Breast epithelium (tissue), 4 donors: ENCODE results near the gene TSHZ1. TPM values are rescaled to one million over a fixed set of nuclear protein-coding genes. Genes with fewer than 3 reads are reported as not detected.

Source experiments
- DNase-seq, 2 donors: peaks; one replicate each; pipeline ENCODE4 v3.0.0-alpha.2; 2019; ENCODE audit warnings: low spot score in 2 of 2
- H3K27ac ChIP-seq, 2 donors: fragments of 200-600 bp; sonication (generic) in 1 of 2; one replicate each; pipeline ENCODE4 v1.5.1; 2016 to 2019; ENCODE audit warnings: mild to moderate bottlenecking in 1 of 2
- H3K27me3 ChIP-seq, 2 donors: fragments of 200-600 bp; sonication (generic) in 1 of 2; one replicate each; pipeline versions ENCODE4 v1.5.1 to v1.6.0; 2017 to 2019; ENCODE audit warnings: control low read depth in 1 of 2, mild to moderate bottlenecking in 1 of 2
- H3K36me3 ChIP-seq: fragments of 200-600 bp; one replicate; pipeline ENCODE4 v1.5.1; 2019
- H3K4me1 ChIP-seq, 2 donors: fragments of 200-600 bp; sonication (generic); one replicate each; pipeline ENCODE4 v1.5.1; 2016 to 2019; ENCODE audit warnings: control low read depth in 1 of 2
- H3K4me3 ChIP-seq, 3 donors: fragments of 200-600 bp; sonication (generic); 1 replicate in 2 of 3; 2 replicates in 1 of 3; pipeline ENCODE4 v1.5.1; 2016 to 2019; ENCODE audit warnings: mild to moderate bottlenecking in 3 of 3, moderate library complexity in 2 of 3
- H3K9me3 ChIP-seq, 2 donors: fragments of 200-600 bp; sonication (generic) in 1 of 2; one replicate each; pipeline ENCODE4 v1.5.1; 2016 to 2019; ENCODE audit warnings: control low read depth in 1 of 2
- CTCF ChIP-seq, 3 donors: fragments of 450-650 bp; IDR thresholded peaks; one replicate each; pipeline ENCODE4 v1.5.1; 2016 to 2017; ENCODE audit warnings: antibody characterized with exemption in 3 of 3, mild to moderate bottlenecking in 3 of 3, moderate library complexity in 3 of 3
- POLR2A ChIP-seq: fragments of 450-650 bp; IDR thresholded peaks from one replicate; pipeline ENCODE4 v1.6.1; 2016; ENCODE audit warnings: antibody characterized with exemption, mild to moderate bottlenecking, moderate library complexity
- POLR2AphosphoS5 ChIP-seq, 3 donors: sonication (generic); formaldehyde crosslinking; IDR thresholded peaks; one replicate each; pipeline ENCODE4 v1.6.1; 2017; ENCODE audit warnings: antibody characterized with exemption in 3 of 3
- intact Hi-C: fragments of 100-400 bp; cut with DNase I; formaldehyde crosslinking; loops from one replicate; pipeline ENCODE4 v1.15.1; 2023; ENCODE audit warnings: low total_unique reads
- total RNA-seq, 3 donors: library from RNA; depleted of rRNA; stranded (reverse); fragments of >200 nt; gene quantifications; one replicate each; pipeline ENCODE4 v1.1.0, GENCODE V29; 2016

The TSHZ1 gene
- total RNA-seq, 3 donors from 2014 or later = 12.3 to 18.3 (median 16.4) TPM

- no peak for TF ChIP-seq POLR2AphosphoS5 (IDR thresholded peaks at IDR 0.05)
- TF ChIP-seq CTCF (IDR thresholded peaks at IDR 0.05) = no peak
- TF ChIP-seq POLR2A = no peak
- no peak for DNase-seq
- Histone ChIP-seq H3K27ac (peak overlapping the region; percentile 79 to 97), H3K27me3 (no peaks in the 10 kb centered on the region), H3K4me3 (peak overlapping the region in 1 of 3 donors; percentile 30), H3K36me3 (no peaks in the 10 kb centered on the region), H3K4me1 (peaks cover 0 to 4% of the 10 kb centered on the region in 2 donors), H3K9me3 (no peaks in the 10 kb centered on the region)
- intact Hi-C loops = no loop called here
Observed at GRCh38 chr18:75250471-75250821, 39.8 kb downstream of the TSHZ1 start.

- intact Hi-C loops = no loop called here
Observed at GRCh38 chr18:75251466-75251865, 40.9 kb downstream of the TSHZ1 start.

GRCh38 chr18:75252136-75252535 lies 41.5 kb downstream of the TSHZ1 start:
- TF ChIP-seq CTCF (IDR thresholded peaks at IDR 0.05) (no peak), POLR2A (no peak), POLR2AphosphoS5 (IDR thresholded peaks at IDR 0.05) (no peak)
- Histone ChIP-seq H3K27ac (peak overlapping the region in 1 of 2 donors; percentile 15), H3K36me3 (no peaks in the 10 kb centered on the region), H3K4me3 (no peak overlapping the region), H3K27me3 (no peaks in the 10 kb centered on the region), H3K9me3 (no peaks in the 10 kb centered on the region), H3K4me1 (peaks cover 0 to 1% of the 10 kb centered on the region in 2 donors)
- intact Hi-C loops = no loop called here
- no peak for DNase-seq

More at GRCh38 chr18:75251466-75251865, 40.9 kb downstream of the TSHZ1 start:
- no peak for DNase-seq
- Histone ChIP-seq H3K27ac (peak overlapping the region in 1 of 2 donors; percentile 15), H3K4me3 (no peak overlapping the region), H3K4me1 (peaks cover 0 to 4% of the 10 kb centered on the region in 2 donors), H3K36me3 (no peaks in the 10 kb centered on the region), H3K27me3 (no peaks in the 10 kb centered on the region), H3K9me3 (no peaks in the 10 kb centered on the region)
- no peak for TF ChIP-seq POLR2AphosphoS5 (IDR thresholded peaks at IDR 0.05)
- TF ChIP-seq POLR2A = no peak
- no peak for TF ChIP-seq CTCF (IDR thresholded peaks at IDR 0.05)

GRCh38 chr18:75253043-75253442 lies 42.4 kb downstream of the TSHZ1 start:
- no peak for TF ChIP-seq POLR2AphosphoS5 (IDR thresholded peaks at IDR 0.05)
- Histone ChIP-seq H3K9me3 (no peaks in the 10 kb centered on the region), H3K36me3 (no peaks in the 10 kb centered on the region), H3K4me3 (peak overlapping the region in 1 of 3 donors; percentile 2), H3K27ac (peak overlapping the region; percentile 41 to 54), H3K4me1 (no peaks in the 10 kb centered on the region), H3K27me3 (no peaks in the 10 kb centered on the region)
- DNase-seq = no peak
- intact Hi-C loops = no loop called here

- H3K4me3 ChIP-seq = peak overlapping the region in 1 of 3 donors; percentile 2
- TF ChIP-seq POLR2AphosphoS5 (IDR thresholded peaks at IDR 0.05) (no peak), CTCF (IDR thresholded peaks at IDR 0.05) (no peak), POLR2A (no peak)
- no peaks in the 10 kb centered on the region for H3K9me3 ChIP-seq
- intact Hi-C loops = no loop called here
- H3K27ac ChIP-seq = peak overlapping the region; percentile 41 to 54
- no peaks in the 10 kb centered on the region for H3K36me3 ChIP-seq
- no peak for DNase-seq
- H3K27me3 ChIP-seq = no peaks in the 10 kb centered on the region
- H3K4me1 ChIP-seq = no peaks in the 10 kb centered on the region
Observed at GRCh38 chr18:75253784-75254183, 43.2 kb downstream of the TSHZ1 start.

- no peaks in the 10 kb centered on the region for H3K27me3 ChIP-seq
- no peak overlapping the region for H3K4me3 ChIP-seq
- no peaks in the 10 kb centered on the region for H3K9me3 ChIP-seq
- peak overlapping the region in 1 of 2 donors; percentile 10 for H3K27ac ChIP-seq
- no peaks in the 10 kb centered on the region for H3K4me1 ChIP-seq
- H3K36me3 ChIP-seq = no peaks in the 10 kb centered on the region
- intact Hi-C loops = no loop called here
- no peak for DNase-seq
- no peak for TF ChIP-seq CTCF (IDR thresholded peaks at IDR 0.05)
- TF ChIP-seq POLR2A = no peak
- TF ChIP-seq POLR2AphosphoS5 (IDR thresholded peaks at IDR 0.05) = no peak
Observed at GRCh38 chr18:75255094-75255493, 44.5 kb downstream of the TSHZ1 start.
